A549 (cell line): ENCODE measurements around the gene TRABD2A. TPM values are rescaled to one million over a fixed set of nuclear protein-coding genes. Genes with fewer than 3 reads are reported as not detected.

Experiments
- ATAC-seq, 2 experiments: fragments of 200-7000 bp in 1 of 2; fragments of >200 bp in 1 of 2; cut with Nextera tagmentation in 1 of 2; cut with Tn5 transposase in 1 of 2; 3 replicates each; pipeline versions ENCODE4 v1.8.0 to v1.9.1; 2018 to 2020; ENCODE audit warnings: mild to moderate bottlenecking in 1 of 2, moderate library complexity in 1 of 2
- CTCF ChIA-PET: fragments of 300-600 bp; sonication (Branson Sonifier 250); formaldehyde crosslinking; extraction: SDS; loops from one replicate; lab custom pipeline; 2021; ENCODE audit warnings: antibody characterized with exemption, inconsistent platforms; lab: Yijun Ruan, JAX
- POLR2A ChIA-PET: fragments of 350-600 bp; formaldehyde crosslinking; extraction: SDS; loops from one replicate; lab custom pipeline; 2021; ENCODE audit warnings: antibody characterized with exemption, inconsistent platforms; lab: Yijun Ruan, JAX
- DNase-seq, 2 experiments: peaks; one replicate each; pipeline versions ENCODE4 v3.0.0 to v3.0.0-alpha.2; 2011 to 2016; ENCODE audit warnings: low read depth in 1 of 2, low spot score in 1 of 2
- FAIRE-seq: peaks from 2 replicates; lab custom pipeline; 2011; peaks lifted over from hg19 to GRCh38; lab: Jason Lieb, UNC
- H3K27ac ChIP-seq, 2 experiments: fragments of >200 bp; sonication (Bioruptor Twin); formaldehyde crosslinking; 3 replicates each; pipeline ENCODE4 v1.5.1; 2016 to 2017
- H3K4me1 ChIP-seq: fragments of >200 bp; sonication (Bioruptor Twin); formaldehyde crosslinking; 3 replicates; pipeline ENCODE4 v1.6.1; 2016
- H3K4me2 ChIP-seq: fragments of >200 bp; sonication (Bioruptor Twin); formaldehyde crosslinking; 3 replicates; pipeline ENCODE4 v1.6.1; 2016
- H3K4me3 ChIP-seq: fragments of >200 bp; sonication (Bioruptor Twin); formaldehyde crosslinking; 3 replicates; pipeline ENCODE4 v1.5.1; 2016
- H3K9me3 ChIP-seq: fragments of >200 bp; sonication (Bioruptor Twin); formaldehyde crosslinking; 3 replicates; pipeline ENCODE4 v1.6.1; 2016
- ATOH8 ChIP-seq: fragments of 250-450 bp; sonication (Bioruptor Pico); IDR thresholded peaks from 2 replicates; pipeline ENCODE4 v1.5.0; 2020; ENCODE audit warnings: low read depth, mild to moderate bottlenecking, moderate library complexity
- CEBPB ChIP-seq, 2 experiments: fragments of >200 bp in 1 of 2; sonication (Bioruptor Twin) in 1 of 2; formaldehyde crosslinking in 1 of 2; IDR thresholded peaks; 2 replicates each; pipeline ENCODE4 v1.6.1; 2012 to 2016
- CHD2 ChIP-seq: fragments of 150-350 bp; IDR thresholded peaks from 2 replicates; pipeline ENCODE4 v1.6.1; 2014; ENCODE audit warnings: low read length; ENCODE audit not compliant: partially characterized antibody
- CHD4 ChIP-seq: fragments of 200-600 bp; sonication (generic); IDR thresholded peaks from 2 replicates; pipeline ENCODE4 v1.6.1; 2016; ENCODE audit warnings: antibody characterized with exemption, mild to moderate bottlenecking, borderline replicate concordance
- ESRRA ChIP-seq: fragments of 150-350 bp; IDR thresholded peaks from 2 replicates; pipeline ENCODE4 v1.6.1; 2014; ENCODE audit warnings: mild to moderate bottlenecking, low read length, borderline replicate concordance
- FOSB ChIP-seq: fragments of 250-450 bp; sonication (Bioruptor Pico); IDR thresholded peaks from 2 replicates; pipeline ENCODE4 v1.5.0; 2020; ENCODE audit warnings: mild to moderate bottlenecking, moderate library complexity
- FOSL2 ChIP-seq, 2 experiments: fragments of 450-650 bp in 1 of 2; fragments of >200 bp in 1 of 2; sonication (Bioruptor Twin) in 1 of 2; formaldehyde crosslinking; IDR thresholded peaks; 2 replicates each; pipeline versions ENCODE4 v1.5.0 to v1.6.1; 2016 to 2020; ENCODE audit warnings: mild to moderate bottlenecking in 1 of 2, moderate library complexity in 1 of 2
- GATA3 ChIP-seq: IDR thresholded peaks from 2 replicates; pipeline ENCODE4 v1.6.1; 2012; ENCODE audit warnings: borderline replicate concordance
- HDAC2 ChIP-seq: fragments of 200-600 bp; sonication (generic); IDR thresholded peaks from 2 replicates; pipeline ENCODE4 v1.6.1; 2016
- HES2 ChIP-seq: fragments of >200 bp; sonication (Bioruptor Twin); formaldehyde crosslinking; IDR thresholded peaks from 2 replicates; pipeline ENCODE4 v1.6.1; 2016
- HMGXB4 ChIP-seq: fragments of 250-450 bp; sonication (Bioruptor Pico); IDR thresholded peaks from 2 replicates; pipeline ENCODE4 v1.5.0; 2021; ENCODE audit warnings: mild to moderate bottlenecking, moderate library complexity, borderline replicate concordance
- HOXB13 ChIP-seq: fragments of 250-450 bp; sonication (Bioruptor Pico); IDR thresholded peaks from 2 replicates; pipeline ENCODE4 v1.5.0; 2020; ENCODE audit warnings: low read depth, mild to moderate bottlenecking, moderate library complexity
- HOXB5 ChIP-seq: fragments of 250-450 bp; sonication (Bioruptor Pico); IDR thresholded peaks from 2 replicates; pipeline ENCODE4 v1.5.0; 2020; ENCODE audit warnings: mild to moderate bottlenecking, moderate library complexity
- JUN ChIP-seq, 2 experiments: fragments of >200 bp; sonication (Bioruptor Twin); formaldehyde crosslinking; IDR thresholded peaks; 2 replicates in 1 of 2; 3 replicates in 1 of 2; pipeline ENCODE4 v1.6.1; 2016 to 2017
- JUNB ChIP-seq: fragments of >200 bp; sonication (Bioruptor Twin); formaldehyde crosslinking; IDR thresholded peaks from 2 replicates; pipeline ENCODE4 v1.6.1; 2016
- MAZ ChIP-seq: fragments of 150-350 bp; IDR thresholded peaks from 2 replicates; pipeline ENCODE4 v1.6.1; 2014; ENCODE audit warnings: antibody characterized with exemption, low read depth, low read length, borderline replicate concordance
- NFE2L2 ChIP-seq: fragments of 150-350 bp; conservative IDR thresholded peaks from 2 replicates; pipeline ENCODE4 v1.6.1; 2014; ENCODE audit warnings: low read length
- POLR2A ChIP-seq: IDR thresholded peaks from 2 replicates; pipeline ENCODE4 v1.6.1; 2012; ENCODE audit warnings: mild to moderate bottlenecking, low read length
- POLR2AphosphoS2 ChIP-seq: conservative IDR thresholded peaks from 2 replicates; pipeline ENCODE4 v1.6.1; 2012; ENCODE audit warnings: low read length, improper control_type of control experiment, inconsistent platforms
- RAD21 ChIP-seq, 2 experiments: fragments of >200 bp in 1 of 2; sonication (Bioruptor Twin) in 1 of 2; formaldehyde crosslinking in 1 of 2; IDR thresholded peaks in 1 of 2; conservative IDR thresholded peaks in 1 of 2; 2 replicates in 1 of 2; 3 replicates in 1 of 2; pipeline ENCODE4 v1.6.1; 2012 to 2018; ENCODE audit warnings: inconsistent platforms in 1 of 2
- RARB ChIP-seq: fragments of 250-450 bp; sonication (Bioruptor Pico); IDR thresholded peaks from 2 replicates; pipeline ENCODE4 v1.8.0; 2021; ENCODE audit warnings: mild to moderate bottlenecking, moderate library complexity
- RFX5 ChIP-seq: fragments of 450-650 bp; IDR thresholded peaks from 2 replicates; pipeline ENCODE4 v1.7.1; 2014; ENCODE audit warnings: antibody characterized with exemption, mild to moderate bottlenecking, moderate library complexity
- SMC3 ChIP-seq: fragments of >200 bp; sonication (Bioruptor Twin); formaldehyde crosslinking; IDR thresholded peaks from 3 replicates; pipeline ENCODE4 v1.6.1; 2018; ENCODE audit warnings: inconsistent platforms
- ZC3H11A ChIP-seq: fragments of 450-650 bp; IDR thresholded peaks from 2 replicates; pipeline ENCODE4 v1.6.1; 2014; ENCODE audit warnings: antibody characterized with exemption, mild to moderate bottlenecking
- ZSCAN20 ChIP-seq: fragments of 250-450 bp; sonication (Bioruptor Pico); IDR thresholded peaks from 2 replicates; pipeline ENCODE4 v1.8.0; 2022; ENCODE audit warnings: mild to moderate bottlenecking, moderate library complexity
- WGBS: methylation state at CpG from one replicate; pipeline ENCODE4 v1.1.6; 2017; ENCODE audit errors: missing lambda C conversion rate; 5-methylcytosine and 5-hydroxymethylcytosine counted together
- polyA plus RNA-seq, 4 experiments: library from polyadenylated mRNA; depleted of rRNA in 3 of 4; stranded (reverse); fragments of >200 nt; fragmentation: RNase III in 1 of 4; extraction: RNeasy Plus Mini Kit Qiagen cat#74134 plus additional on column Dnase treatment in 1 of 4; gene quantifications; 2 replicates in 3 of 4; 3 replicates in 1 of 4; pipeline ENCODE4 v1.2.3, GENCODE V29; 2011 to 2017
- TF ChIP-seq, protein P1 (sequence below): IDR thresholded peaks from 2 replicates; pipeline ENCODE4 v1.6.1; 2012
- TF ChIP-seq, protein P2 (sequence below): fragments of >200 bp; sonication (Bioruptor Twin); formaldehyde crosslinking; IDR thresholded peaks from 3 replicates; pipeline ENCODE4 v1.6.1; 2016
- TF ChIP-seq, protein P3 (sequence below): IDR thresholded peaks from 2 replicates; pipeline ENCODE4 v1.6.1; 2012; ENCODE audit warnings: low read depth, borderline replicate concordance
- TF ChIP-seq, protein P4 (sequence below): fragments of 150-350 bp; IDR thresholded peaks from 2 replicates; pipeline ENCODE4 v1.6.1; 2014; ENCODE audit warnings: low read depth, mild to moderate bottlenecking, low read length

Gene TRABD2A
- polyA plus RNA-seq, 2 of the 4 experiments (the other 2 are of a cell fraction) = 6.1 to 7.1 TPM

GRCh38 chr2:84927275-84927627, 46.4 kb upstream of the TRABD2A start:
- Histone ChIP-seq H3K4me1 (peaks cover 29% of the 10 kb centered on the region), H3K27ac (peak overlapping the region; percentile 91 to 93), H3K4me2 (peak overlapping the region; percentile 76), H3K9me3 (no peaks in the 10 kb centered on the region), H3K4me3 (peak overlapping the region; percentile 64)
- no peak for TF ChIP-seq POLR2AphosphoS2
- no peak for TF ChIP-seq CHD4
- 0 out of 2 replicates have a peak, but pooled peaks have one; percentile 29 for TF ChIP-seq FOSB
- TF ChIP-seq FOSL2 (IDR thresholded peaks at IDR 0.05) = no peak
- 0 out of 2 replicates have a peak, but pooled peaks have one; percentile 1 for TF ChIP-seq FOSL2 (CRISPR knock-in tag; IDR thresholded peaks at IDR 0.05)
- POLR2A ChIA-PET = no interaction called here
- CTCF ChIA-PET = interaction anchor here (2.1 to 11.3 kb wide), 10 partner anchors 12 to 357 kb away, joined by 14 to 260 read pairs (median 34); partner anchors contain the start of genes TMSB10 and TRABD2A
- 28% methylated on average over 3 of the region's 3 CpGs for WGBS
- DNase-seq = no peak
- no peak for ATAC-seq
- FAIRE-seq = no peak

GRCh38 chr2:84925724-84926376, 45.0 kb upstream of the TRABD2A start:
- WGBS = 2% methylated on average over 33 of the region's 34 CpGs
- no peaks in the 10 kb centered on the region for H3K9me3 ChIP-seq
- DNase-seq (peak; percentile 94 to 100), FAIRE-seq (peak; percentile 70), ATAC-seq (peak; percentile 88 to 89)
- H3K4me2 ChIP-seq = peak overlapping the region; percentile 76
- peaks cover 29% of the 10 kb centered on the region for H3K4me1 ChIP-seq
- peak overlapping the region; percentile 64 for H3K4me3 ChIP-seq
- POLR2A ChIA-PET = interaction anchor here (0.6 to 3.1 kb wide), 18 partner anchors 12 to 429 kb away, joined by 3 to 98 read pairs (median 4); partner anchors contain the start of genes KCMF1, TMSB10 and TRABD2A
- H3K27ac ChIP-seq = peak overlapping the region; percentile 91 to 93
- CTCF ChIA-PET = interaction anchor here (0.6 to 11.3 kb wide), 89 partner anchors 11 to 480 kb away, joined by 3 to 260 read pairs (median 5); partner anchors contain the start of genes DNAH6, KCMF1, SUCLG1 and TMSB10
- TF ChIP-seq, protein P1, sequence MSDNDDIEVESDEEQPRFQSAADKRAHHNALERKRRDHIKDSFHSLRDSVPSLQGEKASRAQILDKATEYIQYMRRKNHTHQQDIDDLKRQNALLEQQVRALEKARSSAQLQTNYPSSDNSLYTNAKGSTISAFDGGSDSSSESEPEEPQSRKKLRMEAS = peak; percentile 97
- no peak for TF ChIP-seq HMGXB4
- TF ChIP-seq HOXB13 (CRISPR knock-in tag) = no peak
- TF ChIP-seq, protein P2, sequence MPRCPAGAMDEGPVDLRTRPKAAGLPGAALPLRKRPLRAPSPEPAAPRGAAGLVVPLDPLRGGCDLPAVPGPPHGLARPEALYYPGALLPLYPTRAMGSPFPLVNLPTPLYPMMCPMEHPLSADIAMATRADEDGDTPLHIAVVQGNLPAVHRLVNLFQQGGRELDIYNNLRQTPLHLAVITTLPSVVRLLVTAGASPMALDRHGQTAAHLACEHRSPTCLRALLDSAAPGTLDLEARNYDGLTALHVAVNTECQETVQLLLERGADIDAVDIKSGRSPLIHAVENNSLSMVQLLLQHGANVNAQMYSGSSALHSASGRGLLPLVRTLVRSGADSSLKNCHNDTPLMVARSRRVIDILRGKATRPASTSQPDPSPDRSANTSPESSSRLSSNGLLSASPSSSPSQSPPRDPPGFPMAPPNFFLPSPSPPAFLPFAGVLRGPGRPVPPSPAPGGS = peak; percentile 58; the same call in 1 of the 3 replicates
- no peak for TF ChIP-seq FOSB
- TF ChIP-seq ESRRA = 0 out of 2 replicates have a peak, but pooled peaks have one; percentile 19
- TF ChIP-seq SMC3 = peak; percentile 99
- TF ChIP-seq RFX5 = peak; percentile 61; the same call in 1 of the 2 replicates
- no peak for TF ChIP-seq HDAC2
- TF ChIP-seq FOSL2 (IDR thresholded peaks at IDR 0.05) = no peak
- TF ChIP-seq FOSL2 (CRISPR knock-in tag; IDR thresholded peaks at IDR 0.05) = peak; percentile 63
- no peak for TF ChIP-seq CHD4
- TF ChIP-seq HOXB5 = 0 out of 2 replicates have a peak, but pooled peaks have one; percentile 35
- TF ChIP-seq ZSCAN20 (CRISPR knock-in tag) = no peak
- TF ChIP-seq, protein P3, sequence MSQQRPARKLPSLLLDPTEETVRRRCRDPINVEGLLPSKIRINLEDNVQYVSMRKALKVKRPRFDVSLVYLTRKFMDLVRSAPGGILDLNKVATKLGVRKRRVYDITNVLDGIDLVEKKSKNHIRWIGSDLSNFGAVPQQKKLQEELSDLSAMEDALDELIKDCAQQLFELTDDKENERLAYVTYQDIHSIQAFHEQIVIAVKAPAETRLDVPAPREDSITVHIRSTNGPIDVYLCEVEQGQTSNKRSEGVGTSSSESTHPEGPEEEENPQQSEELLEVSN = peak; percentile 77
- peak; percentile 42 for TF ChIP-seq POLR2A
- TF ChIP-seq ATOH8 = no peak; the same call in 1 of the 2 replicates
- peak; percentile 75 to 82; a peak in 4 of 5 replicates for TF ChIP-seq JUN (IDR thresholded peaks at IDR 0.05)
- TF ChIP-seq RAD21 (conservative IDR thresholded peaks at IDR 0.05 in 1 of 2, IDR thresholded peaks at IDR 0.05 in 1 of 2) = peak; percentile 92 to 99
- TF ChIP-seq, protein P4, sequence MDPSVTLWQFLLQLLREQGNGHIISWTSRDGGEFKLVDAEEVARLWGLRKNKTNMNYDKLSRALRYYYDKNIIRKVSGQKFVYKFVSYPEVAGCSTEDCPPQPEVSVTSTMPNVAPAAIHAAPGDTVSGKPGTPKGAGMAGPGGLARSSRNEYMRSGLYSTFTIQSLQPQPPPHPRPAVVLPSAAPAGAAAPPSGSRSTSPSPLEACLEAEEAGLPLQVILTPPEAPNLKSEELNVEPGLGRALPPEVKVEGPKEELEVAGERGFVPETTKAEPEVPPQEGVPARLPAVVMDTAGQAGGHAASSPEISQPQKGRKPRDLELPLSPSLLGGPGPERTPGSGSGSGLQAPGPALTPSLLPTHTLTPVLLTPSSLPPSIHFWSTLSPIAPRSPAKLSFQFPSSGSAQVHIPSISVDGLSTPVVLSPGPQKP = no peak
- no peak for TF ChIP-seq HES2
- TF ChIP-seq CHD2 = no peak
- no peak for TF ChIP-seq ZC3H11A
- TF ChIP-seq GATA3 = peak; percentile 57
- peak; percentile 55; the same call in 1 of the 2 replicates for TF ChIP-seq MAZ
- 0 out of 2 replicates have a peak, but pooled peaks have one; percentile 5 for TF ChIP-seq RARB (CRISPR knock-in tag)
- peak; percentile 95 to 98 for TF ChIP-seq CEBPB (IDR thresholded peaks at IDR 0.05)
- no peak for TF ChIP-seq POLR2AphosphoS2
- TF ChIP-seq NFE2L2 = no peak
- TF ChIP-seq JUNB = no peak
